HG02623 (cell line): ENCODE results near the gene RALY.

Experiments used
- ATAC-seq: cut with Tn5 transposase; IDR thresholded peaks from one replicate; pipeline ENCODE4 v1.9.1; 2021; ENCODE audit warnings: moderate library complexity; ENCODE audit not compliant: unreplicated experiment

The RALY gene

GRCh38 chr20:34074101-34074760 lies 80.5 kb downstream of the RALY start:
- no peak for ATAC-seq

- no peak for ATAC-seq
Measured at GRCh38 chr20:34075647-34076046, 81.9 kb downstream of the RALY start.

GRCh38 chr20:34076952-34077351 lies 83.2 kb downstream of the RALY start:
- no peak for ATAC-seq

GRCh38 chr20:34078540-34078939 lies 84.8 kb downstream of the RALY start:
- ATAC-seq: no peak

GRCh38 chr20:34079818-34080217 lies 86.1 kb downstream of the RALY start:
- ATAC-seq: no peak

GRCh38 chr20:34082232-34082887 lies 88.6 kb downstream of the RALY start:
- ATAC-seq: no peak

GRCh38 chr20:34083137-34083536 lies 89.4 kb downstream of the RALY start:
- no peak for ATAC-seq

GRCh38 chr20:34083781-34084180 lies 90.1 kb downstream of the RALY start:
- no peak for ATAC-seq

- no peak for ATAC-seq
Measured at GRCh38 chr20:34084227-34084923, 90.7 kb downstream of the RALY start.

GRCh38 chr20:34085544-34086040 lies 91.9 kb downstream of the RALY start:
- no peak for ATAC-seq

- no peak for ATAC-seq
Measured at GRCh38 chr20:34088305-34089174, 94.8 kb downstream of the RALY start.

GRCh38 chr20:34089175-34089479 lies 95.4 kb downstream of the RALY start:
- no peak for ATAC-seq

- ATAC-seq: no peak
Measured at GRCh38 chr20:34089655-34090345, 96.1 kb downstream of the RALY start.

- ATAC-seq: no peak
Measured at GRCh38 chr20:34090645-34091044, 96.9 kb downstream of the RALY start.

- ATAC-seq: no peak
Measured at GRCh38 chr20:34091637-34092200, 98.0 kb downstream of the RALY start.

- ATAC-seq: no peak
Measured at GRCh38 chr20:34093895-34094294, 100.2 kb downstream of the RALY start.

GRCh38 chr20:34095825-34096224 lies 102.1 kb downstream of the RALY start:
- ATAC-seq: no peak

GRCh38 chr20:34096699-34097444 lies 103.2 kb downstream of the RALY start:
- no peak for ATAC-seq

- no peak for ATAC-seq
Measured at GRCh38 chr20:34098570-34098969, 104.9 kb downstream of the RALY start.

GRCh38 chr20:34099675-34100074 lies 106.0 kb downstream of the RALY start:
- no peak for ATAC-seq
